ENCODE measurements around the gene PDIA4.

DNA sequence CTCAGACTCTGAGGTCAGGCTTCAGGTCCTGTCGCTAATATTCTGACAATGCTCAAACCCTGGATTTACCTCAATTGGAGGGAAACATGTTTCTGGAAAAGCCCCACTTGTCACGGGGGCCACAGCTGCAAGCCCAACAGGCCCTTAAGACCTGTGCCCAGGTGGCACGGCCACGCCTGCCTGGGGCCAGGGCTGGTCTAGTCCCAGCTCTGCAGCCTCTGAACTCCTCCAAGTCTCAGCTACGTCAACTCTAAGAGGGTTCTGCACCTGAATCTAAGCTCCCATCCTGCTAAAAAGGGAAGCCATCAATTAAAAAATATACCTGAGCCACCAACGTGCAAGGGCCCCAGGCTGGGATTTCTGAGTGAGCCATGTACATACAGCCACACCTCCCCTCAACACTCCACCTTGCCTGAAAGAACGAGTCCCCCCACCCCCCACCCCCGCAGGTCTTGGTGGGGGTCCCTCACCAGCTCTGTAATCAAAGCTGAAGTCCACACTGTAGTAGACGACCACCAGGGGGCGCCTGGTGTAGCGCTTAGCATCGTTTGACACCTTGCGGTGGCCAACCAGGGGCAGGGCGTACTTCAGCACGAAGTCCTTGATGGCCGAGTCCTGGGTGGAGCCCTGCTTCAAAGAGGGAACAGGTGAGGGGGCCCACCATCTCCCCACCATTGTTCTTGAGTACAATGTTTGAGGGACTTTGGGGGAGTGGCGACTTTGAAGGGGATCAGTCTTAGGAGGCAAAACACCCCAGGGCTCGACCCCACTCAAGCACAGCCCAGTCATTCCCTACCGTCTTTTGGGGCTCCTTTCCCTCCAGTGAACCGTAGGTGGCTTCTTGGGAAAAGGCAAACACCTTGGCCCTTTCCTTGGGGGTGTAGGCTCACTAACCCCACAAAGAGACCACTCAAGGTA lies 22.6 kb downstream of the PDIA4 start:
- no peak for TF ChIP-seq EZH2 (IDR thresholded peaks at IDR 0.05)
- TF ChIP-seq, protein P1, sequence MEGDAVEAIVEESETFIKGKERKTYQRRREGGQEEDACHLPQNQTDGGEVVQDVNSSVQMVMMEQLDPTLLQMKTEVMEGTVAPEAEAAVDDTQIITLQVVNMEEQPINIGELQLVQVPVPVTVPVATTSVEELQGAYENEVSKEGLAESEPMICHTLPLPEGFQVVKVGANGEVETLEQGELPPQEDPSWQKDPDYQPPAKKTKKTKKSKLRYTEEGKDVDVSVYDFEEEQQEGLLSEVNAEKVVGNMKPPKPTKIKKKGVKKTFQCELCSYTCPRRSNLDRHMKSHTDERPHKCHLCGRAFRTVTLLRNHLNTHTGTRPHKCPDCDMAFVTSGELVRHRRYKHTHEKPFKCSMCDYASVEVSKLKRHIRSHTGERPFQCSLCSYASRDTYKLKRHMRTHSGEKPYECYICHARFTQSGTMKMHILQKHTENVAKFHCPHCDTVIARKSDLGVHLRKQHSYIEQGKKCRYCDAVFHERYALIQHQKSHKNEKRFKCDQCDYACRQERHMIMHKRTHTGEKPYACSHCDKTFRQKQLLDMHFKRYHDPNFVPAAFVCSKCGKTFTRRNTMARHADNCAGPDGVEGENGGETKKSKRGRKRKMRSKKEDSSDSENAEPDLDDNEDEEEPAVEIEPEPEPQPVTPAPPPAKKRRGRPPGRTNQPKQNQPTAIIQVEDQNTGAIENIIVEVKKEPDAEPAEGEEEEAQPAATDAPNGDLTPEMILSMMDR (IDR thresholded peaks at IDR 0.05) = peak; percentile 91

All from neural progenitor cell (in vitro differentiated cells).